ENCODE data around the gene HAUS5.

The HAUS5 gene

DNA sequence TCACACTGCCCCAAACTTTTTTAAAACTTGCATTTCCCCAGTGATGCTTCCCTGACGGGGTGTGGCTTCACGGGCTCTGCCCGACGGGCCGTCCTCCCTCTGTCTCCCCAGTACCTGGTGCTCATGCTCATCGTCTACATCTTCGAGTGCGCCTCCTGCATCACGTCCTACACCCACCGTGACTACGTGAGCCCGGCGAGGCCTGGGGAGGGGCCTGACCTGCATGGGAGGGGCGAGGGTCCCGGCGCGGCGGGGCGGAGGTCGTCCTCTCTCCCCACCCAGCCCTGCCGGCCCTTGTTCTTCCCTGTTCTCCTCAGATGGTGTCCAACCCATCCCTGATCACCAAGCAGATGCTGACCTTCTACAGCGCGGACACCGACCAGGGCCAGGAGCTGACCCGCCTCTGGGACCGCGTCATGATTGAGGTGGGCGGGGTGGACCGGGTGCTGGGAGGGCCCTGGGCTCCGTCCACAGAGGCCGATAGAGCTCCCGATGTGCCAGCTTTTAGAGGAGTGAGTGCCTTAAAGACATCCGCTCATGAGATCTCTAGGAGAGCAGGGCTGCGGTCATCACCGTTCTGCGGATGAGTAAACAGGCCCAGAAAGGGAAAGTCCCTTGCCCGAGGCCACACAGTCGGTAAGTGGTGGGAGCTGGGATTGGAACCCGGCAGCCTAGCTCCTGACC, 60.7 kb downstream of the HAUS5 start:
- TF ChIP-seq ZNF565 (CRISPR knock-in tag; conservative IDR thresholded peaks at IDR 0.05; ENCODE audit: low read depth) (no peak), SNAI2 (CRISPR knock-in tag; IDR thresholded peaks at IDR 0.05) (no peak), ZFP3 (CRISPR knock-in tag; IDR thresholded peaks at IDR 0.05) (no peak), TCF4 (CRISPR knock-in tag; IDR thresholded peaks at IDR 0.05; ENCODE audit: borderline replicate concordance) (no peak), ZC3H10 (CRISPR knock-in tag; IDR thresholded peaks at IDR 0.05) (no peak), BACH2 (CRISPR knock-in tag; IDR thresholded peaks at IDR 0.05; ENCODE audit: borderline replicate concordance) (no peak), ARNTL (CRISPR knock-in tag; IDR thresholded peaks at IDR 0.05; ENCODE audit: borderline replicate concordance, low read depth) (no peak), PPARA (CRISPR knock-in tag; IDR thresholded peaks at IDR 0.05; ENCODE audit: borderline replicate concordance) (no peak)
- TF ChIP-seq, protein P1, sequence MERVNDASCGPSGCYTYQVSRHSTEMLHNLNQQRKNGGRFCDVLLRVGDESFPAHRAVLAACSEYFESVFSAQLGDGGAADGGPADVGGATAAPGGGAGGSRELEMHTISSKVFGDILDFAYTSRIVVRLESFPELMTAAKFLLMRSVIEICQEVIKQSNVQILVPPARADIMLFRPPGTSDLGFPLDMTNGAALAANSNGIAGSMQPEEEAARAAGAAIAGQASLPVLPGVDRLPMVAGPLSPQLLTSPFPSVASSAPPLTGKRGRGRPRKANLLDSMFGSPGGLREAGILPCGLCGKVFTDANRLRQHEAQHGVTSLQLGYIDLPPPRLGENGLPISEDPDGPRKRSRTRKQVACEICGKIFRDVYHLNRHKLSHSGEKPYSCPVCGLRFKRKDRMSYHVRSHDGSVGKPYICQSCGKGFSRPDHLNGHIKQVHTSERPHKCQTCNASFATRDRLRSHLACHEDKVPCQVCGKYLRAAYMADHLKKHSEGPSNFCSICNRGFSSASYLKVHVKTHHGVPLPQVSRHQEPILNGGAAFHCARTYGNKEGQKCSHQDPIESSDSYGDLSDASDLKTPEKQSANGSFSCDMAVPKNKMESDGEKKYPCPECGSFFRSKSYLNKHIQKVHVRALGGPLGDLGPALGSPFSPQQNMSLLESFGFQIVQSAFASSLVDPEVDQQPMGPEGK (CRISPR knock-in tag; IDR thresholded peaks at IDR 0.05; ENCODE audit: borderline replicate concordance): no peak
- ATAC-seq: peak; percentile 95

Measured in SK-N-SH treated with all-trans-retinoic acid at 6 μM for 48 hours (cell line).